Measurements from ENCODE around the gene MADCAM1.

The MADCAM1 gene

DNA sequence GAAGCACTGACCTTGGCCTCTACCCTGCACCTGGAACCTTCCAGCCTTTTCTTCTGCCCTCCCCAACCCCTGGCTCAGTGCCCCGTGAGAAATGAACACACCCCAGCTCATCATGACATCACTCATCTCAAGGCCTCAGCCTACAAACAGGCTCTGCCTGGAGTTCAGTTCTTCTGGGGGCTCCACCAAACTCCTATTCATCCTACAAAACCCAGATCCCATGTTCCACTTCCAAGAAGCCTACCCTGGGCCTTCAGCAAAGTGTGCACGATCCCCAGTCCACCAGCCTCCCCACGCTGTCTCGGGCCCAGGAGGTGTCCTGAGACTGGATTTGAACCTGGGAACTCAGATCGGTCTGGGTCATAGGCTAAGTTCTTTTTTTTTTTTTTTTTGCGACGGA is 26.5 kb upstream of the MADCAM1 start:
- Histone ChIP-seq H2BK15ac (replicated peaks; ENCODE audit: low read depth) (no peak overlapping the region), H3K36me3 (ENCODE audit: control insufficient read depth, insufficient read depth, low read length) (no peaks in the 10 kb centered on the region), H3K23ac (ENCODE audit: low read length) (no peak overlapping the region), H2BK5ac (ENCODE audit: low read length) (no peak overlapping the region), H2AK5ac (ENCODE audit: low read length) (no peak overlapping the region), H4K5ac (ENCODE audit: low read length) (no peak overlapping the region), H2BK120ac (ENCODE audit: low read depth, low read length) (no peak overlapping the region), H3K9ac (ENCODE audit: low read length) (no peak overlapping the region), H3K4me1 (ENCODE audit: control insufficient read depth, low read depth, low read length) (no peaks in the 10 kb centered on the region), H3K27me3 (ENCODE audit: insufficient read depth, low read length, poor library complexity) (no peaks in the 10 kb centered on the region), H3K4ac (ENCODE audit: low read depth, low read length) (no peak overlapping the region), H3K79me2 (ENCODE audit: control insufficient read depth, insufficient read depth, low read length) (no peaks in the 10 kb centered on the region), H4K8ac (ENCODE audit: low read depth, low read length) (no peak overlapping the region), H3K18ac (ENCODE audit: low read length) (no peak overlapping the region), H3K4me2 (ENCODE audit: low read length) (no peak overlapping the region), H3K79me1 (ENCODE audit: low read length) (no peaks in the 10 kb centered on the region), H3K27ac (ENCODE audit: low read depth, low read length) (no peak overlapping the region), H3K56ac (ENCODE audit: low read length) (no peak overlapping the region), H3K4me3 (ENCODE audit: low read length) (no peak overlapping the region)
- no peak for DNase-seq
- WGBS (ENCODE audit: extremely low coverage, insufficient coverage, low lambda C conversion rate), result no CpG with 5 or more reads among the region's 7 CpGs

DNA sequence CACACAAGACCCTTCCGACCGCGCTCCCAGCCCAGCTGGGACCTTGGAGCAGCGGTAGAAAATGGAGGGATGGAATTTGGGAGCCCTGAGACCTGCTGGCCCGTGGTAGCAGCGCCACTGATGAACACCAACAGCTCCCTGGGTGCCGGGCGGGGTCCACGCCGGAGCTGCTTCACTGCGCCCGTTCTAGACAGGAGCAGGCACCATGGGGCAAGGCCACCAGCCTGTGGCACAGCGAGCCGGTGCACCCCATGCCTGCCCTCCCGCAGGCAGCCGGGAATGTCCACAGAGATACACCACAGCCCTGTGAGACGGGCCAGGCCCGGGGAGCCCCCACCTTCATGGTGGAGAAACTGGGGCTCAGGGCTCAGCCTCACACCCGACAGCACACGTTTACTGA is 25.6 kb upstream of the MADCAM1 start:
- Histone ChIP-seq H3K9ac (ENCODE audit: low read length) (no peak overlapping the region), H3K27me3 (ENCODE audit: insufficient read depth, low read length, poor library complexity) (no peaks in the 10 kb centered on the region), H3K4me2 (ENCODE audit: low read length) (no peak overlapping the region), H3K79me2 (ENCODE audit: control insufficient read depth, insufficient read depth, low read length) (no peaks in the 10 kb centered on the region), H3K4me3 (ENCODE audit: low read length) (no peak overlapping the region), H2AK5ac (ENCODE audit: low read length) (no peak overlapping the region), H3K23ac (ENCODE audit: low read length) (no peak overlapping the region), H3K4me1 (ENCODE audit: control insufficient read depth, low read depth, low read length) (no peaks in the 10 kb centered on the region), H2BK15ac (replicated peaks; ENCODE audit: low read depth) (no peak overlapping the region), H3K79me1 (ENCODE audit: low read length) (no peaks in the 10 kb centered on the region), H3K56ac (ENCODE audit: low read length) (no peak overlapping the region), H2BK120ac (ENCODE audit: low read depth, low read length) (no peak overlapping the region), H3K27ac (ENCODE audit: low read depth, low read length) (no peak overlapping the region), H2BK5ac (ENCODE audit: low read length) (no peak overlapping the region), H3K36me3 (ENCODE audit: control insufficient read depth, insufficient read depth, low read length) (no peaks in the 10 kb centered on the region), H3K4ac (ENCODE audit: low read depth, low read length) (no peak overlapping the region), H4K8ac (ENCODE audit: low read depth, low read length) (no peak overlapping the region), H3K18ac (ENCODE audit: low read length) (no peak overlapping the region), H4K5ac (ENCODE audit: low read length) (no peak overlapping the region)
- DNase-seq, result no peak
- no CpG with 5 or more reads among the region's 20 CpGs for WGBS (ENCODE audit: extremely low coverage, insufficient coverage, low lambda C conversion rate)

DNA sequence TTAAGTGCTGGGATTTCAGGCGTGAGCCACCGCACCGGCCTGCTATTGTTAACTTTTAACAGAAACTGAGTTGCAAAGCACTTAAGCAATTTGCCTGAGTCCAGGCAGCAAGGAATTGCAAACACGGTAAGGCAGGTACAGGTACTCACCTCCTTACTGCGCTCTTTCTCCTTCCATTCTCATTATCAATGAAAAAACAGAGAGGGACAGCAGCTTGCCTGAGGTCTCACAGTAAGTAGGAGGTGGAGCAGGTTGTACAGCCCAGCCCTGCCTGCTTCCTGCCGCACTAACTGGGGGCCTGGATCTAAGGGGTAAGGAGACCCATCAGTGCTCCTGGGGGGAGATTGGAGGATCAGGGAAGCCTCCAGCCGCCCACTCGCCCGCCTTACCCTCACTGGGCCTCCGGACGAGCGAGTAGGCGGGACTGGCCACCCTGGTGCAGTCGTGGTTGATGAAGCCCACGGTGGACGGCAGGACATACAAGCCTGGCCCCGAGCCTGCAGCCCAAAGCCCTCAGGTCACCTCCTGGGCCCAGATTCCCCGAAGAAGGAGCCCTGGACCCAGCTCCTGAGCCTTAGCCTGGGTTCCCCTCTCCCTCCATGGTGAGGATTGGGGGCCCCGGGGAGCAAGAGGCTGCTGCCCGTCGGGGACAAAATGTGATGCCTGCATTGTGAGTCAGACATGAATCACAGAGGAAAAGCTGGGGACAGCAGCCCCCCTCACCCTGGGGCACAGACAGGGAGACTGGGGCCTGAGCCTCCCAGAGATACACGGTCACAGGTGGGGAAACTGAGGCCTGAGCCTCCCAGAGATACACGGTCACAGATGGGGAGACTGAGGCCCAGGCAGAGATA is 24.1 kb upstream of the MADCAM1 start:
- H2AK5ac ChIP-seq (ENCODE audit: low read length), result no peak overlapping the region
- no peak overlapping the region for H3K27ac ChIP-seq (ENCODE audit: low read depth, low read length)
- H3K56ac ChIP-seq (ENCODE audit: low read length), result no peak overlapping the region
- H4K5ac ChIP-seq (ENCODE audit: low read length), result no peak overlapping the region
- H3K4ac ChIP-seq (ENCODE audit: low read depth, low read length), result no peak overlapping the region
- H3K79me1 ChIP-seq (ENCODE audit: low read length), result no peaks in the 10 kb centered on the region
- no peaks in the 10 kb centered on the region for H3K79me2 ChIP-seq (ENCODE audit: control insufficient read depth, insufficient read depth, low read length)
- H3K36me3 ChIP-seq (ENCODE audit: control insufficient read depth, insufficient read depth, low read length), result no peaks in the 10 kb centered on the region
- DNase-seq, result no peak
- no peaks in the 10 kb centered on the region for H3K27me3 ChIP-seq (ENCODE audit: insufficient read depth, low read length, poor library complexity)
- H3K18ac ChIP-seq (ENCODE audit: low read length), result no peak overlapping the region
- no peak overlapping the region for H3K9ac ChIP-seq (ENCODE audit: low read length)
- H3K4me2 ChIP-seq (ENCODE audit: low read length), result no peak overlapping the region
- H3K4me3 ChIP-seq (ENCODE audit: low read length), result no peak overlapping the region
- H3K4me1 ChIP-seq (ENCODE audit: control insufficient read depth, low read depth, low read length), result no peaks in the 10 kb centered on the region
- H3K23ac ChIP-seq (ENCODE audit: low read length), result no peak overlapping the region
- no CpG with 5 or more reads among the region's 23 CpGs for WGBS (ENCODE audit: extremely low coverage, insufficient coverage, low lambda C conversion rate)
- no peak overlapping the region for H2BK5ac ChIP-seq (ENCODE audit: low read length)
- no peak overlapping the region for H2BK15ac ChIP-seq (replicated peaks; ENCODE audit: low read depth)
- no peak overlapping the region for H4K8ac ChIP-seq (ENCODE audit: low read depth, low read length)
- no peak overlapping the region for H2BK120ac ChIP-seq (ENCODE audit: low read depth, low read length)

DNA sequence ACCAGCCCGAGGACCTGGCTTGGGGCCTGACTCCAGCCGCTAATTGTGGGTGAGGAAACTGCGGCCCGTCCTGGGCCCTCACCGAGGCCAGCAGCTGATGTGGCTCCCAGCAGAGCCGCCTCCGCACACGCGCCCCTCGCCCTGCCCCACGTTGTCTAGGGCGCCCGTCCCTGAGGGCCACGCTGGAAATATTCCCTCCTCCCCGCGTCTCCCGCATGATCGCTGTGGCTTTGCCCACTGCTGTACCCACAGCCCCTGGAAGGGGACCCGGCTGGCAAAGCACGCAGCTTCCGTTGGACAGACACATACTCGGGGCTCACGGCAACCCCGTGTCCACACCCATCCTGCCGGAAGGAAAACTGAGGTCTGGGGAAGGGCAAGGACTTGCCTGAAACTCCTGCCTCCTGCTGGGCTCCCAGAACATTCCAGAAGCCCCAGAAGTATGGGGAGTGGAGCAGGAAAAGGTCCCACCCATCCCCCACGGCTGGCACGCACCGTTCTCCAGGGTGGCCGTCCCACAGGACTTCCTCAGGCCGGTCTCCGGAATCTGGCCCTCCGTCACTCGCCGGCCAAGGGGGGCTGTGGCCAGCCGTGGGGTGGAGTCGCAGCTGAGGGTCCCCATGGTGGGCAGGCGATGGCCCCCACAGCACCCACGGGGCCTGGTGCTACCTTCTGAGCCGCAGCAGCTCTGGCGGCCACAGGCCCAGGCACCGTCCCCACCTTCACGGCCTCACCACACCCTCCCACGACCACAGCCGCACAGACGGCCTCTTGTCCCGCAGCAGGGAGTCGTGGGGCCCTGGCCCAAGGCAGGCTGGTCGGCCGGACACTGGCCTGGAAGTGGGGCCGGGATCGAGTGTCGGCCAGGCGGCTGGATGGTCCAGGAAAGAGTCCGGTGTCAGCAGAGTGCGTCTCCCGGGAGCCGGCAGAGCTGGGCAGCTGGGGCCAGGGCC is 21.9 kb upstream of the MADCAM1 start:
- H3K4me3 ChIP-seq (ENCODE audit: low read length), result no peak overlapping the region
- H2BK15ac ChIP-seq (replicated peaks; ENCODE audit: low read depth), result no peak overlapping the region
- no peaks in the 10 kb centered on the region for H3K79me2 ChIP-seq (ENCODE audit: control insufficient read depth, insufficient read depth, low read length)
- H2BK120ac ChIP-seq (ENCODE audit: low read depth, low read length), result no peak overlapping the region
- no peaks in the 10 kb centered on the region for H3K79me1 ChIP-seq (ENCODE audit: low read length)
- no peak overlapping the region for H3K9ac ChIP-seq (ENCODE audit: low read length)
- WGBS (ENCODE audit: extremely low coverage, insufficient coverage, low lambda C conversion rate), result no CpG with 5 or more reads among the region's 57 CpGs
- H4K8ac ChIP-seq (ENCODE audit: low read depth, low read length), result no peak overlapping the region
- H2BK5ac ChIP-seq (ENCODE audit: low read length), result no peak overlapping the region
- H2AK5ac ChIP-seq (ENCODE audit: low read length), result no peak overlapping the region
- H4K5ac ChIP-seq (ENCODE audit: low read length), result no peak overlapping the region
- no peak overlapping the region for H3K23ac ChIP-seq (ENCODE audit: low read length)
- no peak overlapping the region for H3K27ac ChIP-seq (ENCODE audit: low read depth, low read length)
- no peak for DNase-seq
- no peak overlapping the region for H3K56ac ChIP-seq (ENCODE audit: low read length)
- no peak overlapping the region for H3K4ac ChIP-seq (ENCODE audit: low read depth, low read length)
- H3K4me1 ChIP-seq (ENCODE audit: control insufficient read depth, low read depth, low read length), result no peaks in the 10 kb centered on the region
- H3K4me2 ChIP-seq (ENCODE audit: low read length), result no peak overlapping the region
- no peaks in the 10 kb centered on the region for H3K36me3 ChIP-seq (ENCODE audit: control insufficient read depth, insufficient read depth, low read length)
- no peak overlapping the region for H3K18ac ChIP-seq (ENCODE audit: low read length)
- H3K27me3 ChIP-seq (ENCODE audit: insufficient read depth, low read length, poor library complexity), result no peaks in the 10 kb centered on the region

DNA sequence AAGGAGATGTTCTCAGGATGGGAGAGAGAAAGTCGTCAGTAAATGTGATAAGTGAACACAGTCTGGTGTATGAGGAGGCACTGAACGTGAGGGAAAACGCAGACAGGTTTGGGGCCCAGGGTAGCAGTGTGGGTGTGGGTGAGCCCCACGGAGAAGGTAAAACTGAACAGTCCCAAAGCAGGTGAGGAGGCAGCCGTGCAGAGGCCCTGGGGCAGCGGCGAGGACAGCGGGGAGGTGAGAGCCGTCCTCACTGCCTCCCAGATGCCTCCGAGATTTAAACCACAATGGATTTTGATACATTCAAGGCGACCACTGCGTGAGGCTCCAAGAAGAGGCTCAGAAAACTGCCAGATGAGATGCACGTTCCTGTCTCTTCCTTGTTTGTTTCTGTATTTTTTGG is 20.9 kb upstream of the MADCAM1 start:
- Histone ChIP-seq H3K4me2 (ENCODE audit: low read length) (no peak overlapping the region), H3K4me3 (ENCODE audit: low read length) (no peak overlapping the region), H3K4ac (ENCODE audit: low read depth, low read length) (no peak overlapping the region), H4K5ac (ENCODE audit: low read length) (no peak overlapping the region), H2BK120ac (ENCODE audit: low read depth, low read length) (no peak overlapping the region), H3K4me1 (ENCODE audit: control insufficient read depth, low read depth, low read length) (no peaks in the 10 kb centered on the region), H2AK5ac (ENCODE audit: low read length) (no peak overlapping the region), H2BK5ac (ENCODE audit: low read length) (no peak overlapping the region), H3K79me2 (ENCODE audit: control insufficient read depth, insufficient read depth, low read length) (no peaks in the 10 kb centered on the region), H3K27me3 (ENCODE audit: insufficient read depth, low read length, poor library complexity) (no peaks in the 10 kb centered on the region), H3K79me1 (ENCODE audit: low read length) (no peaks in the 10 kb centered on the region), H2BK15ac (replicated peaks; ENCODE audit: low read depth) (no peak overlapping the region), H3K9ac (ENCODE audit: low read length) (no peak overlapping the region), H3K56ac (ENCODE audit: low read length) (no peak overlapping the region), H3K23ac (ENCODE audit: low read length) (no peak overlapping the region), H3K36me3 (ENCODE audit: control insufficient read depth, insufficient read depth, low read length) (no peaks in the 10 kb centered on the region), H4K8ac (ENCODE audit: low read depth, low read length) (no peak overlapping the region), H3K18ac (ENCODE audit: low read length) (no peak overlapping the region), H3K27ac (ENCODE audit: low read depth, low read length) (no peak overlapping the region)
- no peak for DNase-seq
- WGBS (ENCODE audit: extremely low coverage, insufficient coverage, low lambda C conversion rate), result no CpG with 5 or more reads among the region's 13 CpGs

Data from mesendoderm (in vitro differentiated cells).